Raji (cell line): Measurements from ENCODE around the gene PPM1A.
A peak's percentile ranks its signal among the peaks of the same experiment; 100 is the strongest.

Source experiments
- POLR2A ChIP-seq: IDR thresholded peaks from 2 replicates; pipeline ENCODE4 v1.6.1; 2011; ENCODE audit warnings: low read depth, low read length, control low read depth; ENCODE audit not compliant: insufficient read depth

Gene PPM1A

GRCh38 chr14:60317609-60318008, 68.6 kb downstream of the PPM1A start:
- TF ChIP-seq POLR2A: no peak

DNA sequence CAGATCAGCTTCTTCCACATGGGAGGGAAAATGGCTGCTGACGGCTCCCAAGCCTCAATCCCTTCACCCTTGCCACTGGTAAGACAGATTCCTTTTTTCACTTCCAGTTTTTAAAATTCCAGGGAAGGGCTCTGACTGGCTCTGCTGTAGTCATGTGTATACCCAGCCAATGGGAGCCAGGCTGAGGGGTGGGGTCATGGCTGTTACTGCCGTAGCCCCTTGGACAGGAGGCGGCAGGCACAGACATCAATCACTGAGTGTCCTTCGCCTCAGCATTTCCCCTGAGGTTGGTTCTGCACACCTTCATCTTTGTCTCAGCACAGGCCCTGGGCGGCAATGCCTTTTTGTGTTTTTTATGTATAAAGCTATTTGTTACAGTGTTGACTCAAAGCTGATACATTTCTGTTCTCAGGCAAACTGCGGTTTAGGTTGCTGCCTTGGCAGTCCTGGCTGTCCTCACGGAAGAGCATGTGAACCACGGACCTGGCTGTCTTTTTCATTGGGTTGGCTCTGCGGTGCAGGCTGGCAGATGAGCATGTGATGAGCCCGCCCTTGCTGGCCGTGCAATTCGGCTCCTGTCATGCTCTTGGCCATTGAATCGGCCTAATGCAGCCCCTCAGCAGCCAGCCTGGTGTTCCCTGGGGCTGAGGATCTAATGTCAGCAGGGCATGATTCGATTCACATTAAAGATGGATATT, 74.3 kb downstream of the PPM1A start:
- TF ChIP-seq POLR2A: no peak

DNA sequence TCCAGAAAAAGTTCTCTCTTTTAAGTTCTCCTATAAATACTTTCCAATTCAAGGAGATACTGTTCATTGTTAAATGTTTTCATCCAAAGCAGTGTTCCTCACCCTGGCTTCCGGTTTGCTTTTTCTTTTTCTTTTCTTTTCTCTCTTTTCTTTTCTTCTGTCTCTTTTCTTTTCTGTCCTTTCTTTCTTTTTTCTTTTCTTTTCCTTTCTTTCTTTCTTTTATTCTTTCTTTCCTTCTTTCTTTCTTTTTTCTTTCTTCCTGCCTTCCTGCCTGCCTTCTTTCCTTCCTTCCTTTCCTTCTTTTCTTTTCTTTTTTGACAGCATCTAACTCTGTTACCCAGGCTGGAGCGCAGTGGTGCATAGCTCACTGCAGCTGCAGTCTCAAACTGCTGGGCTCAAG, 75.8 kb downstream of the PPM1A start:
- no peak for TF ChIP-seq POLR2A

DNA sequence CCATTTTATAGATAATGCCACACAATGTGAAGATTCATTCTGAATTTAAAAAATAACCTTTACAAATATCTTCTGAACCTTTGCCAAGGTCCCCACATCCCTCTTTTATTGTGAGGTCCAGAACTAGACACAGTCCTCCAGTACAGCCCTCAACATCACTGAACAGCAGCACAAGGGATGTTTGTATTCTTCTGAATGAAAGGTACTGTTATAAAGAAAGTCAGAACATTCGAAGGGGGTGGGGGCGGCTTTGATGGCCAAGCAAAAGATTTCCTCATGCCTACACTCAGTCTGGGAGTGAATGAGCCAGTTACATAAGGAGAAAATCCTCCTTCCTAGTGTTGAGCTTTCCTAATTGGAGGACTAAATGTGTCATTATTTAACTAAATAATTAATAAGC, 77.3 kb downstream of the PPM1A start:
- no peak for TF ChIP-seq POLR2A

GRCh38 chr14:60327447-60328331, 78.7 kb downstream of the PPM1A start:
- TF ChIP-seq POLR2A: peak; percentile 90

DNA sequence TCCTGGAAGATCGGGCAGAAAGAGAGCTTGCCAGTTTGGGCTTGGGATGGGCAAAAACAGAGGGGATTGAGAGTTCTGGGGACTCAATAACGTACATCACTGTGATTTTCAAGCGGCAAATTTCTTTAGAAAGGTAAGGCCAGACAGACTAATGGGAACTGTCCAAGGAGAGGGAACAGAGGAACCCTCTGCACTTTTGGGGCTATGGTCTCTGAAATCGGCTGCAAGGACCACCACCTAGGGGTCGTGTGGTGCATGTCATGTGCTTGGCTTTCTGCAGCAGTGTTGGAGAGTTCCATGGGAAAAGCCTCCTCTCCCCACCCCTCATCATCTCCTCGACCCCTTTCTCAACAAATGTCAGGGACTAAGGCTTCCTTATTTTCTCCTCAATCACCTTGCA, 79.6 kb downstream of the PPM1A start:
- TF ChIP-seq POLR2A: no peak

DNA sequence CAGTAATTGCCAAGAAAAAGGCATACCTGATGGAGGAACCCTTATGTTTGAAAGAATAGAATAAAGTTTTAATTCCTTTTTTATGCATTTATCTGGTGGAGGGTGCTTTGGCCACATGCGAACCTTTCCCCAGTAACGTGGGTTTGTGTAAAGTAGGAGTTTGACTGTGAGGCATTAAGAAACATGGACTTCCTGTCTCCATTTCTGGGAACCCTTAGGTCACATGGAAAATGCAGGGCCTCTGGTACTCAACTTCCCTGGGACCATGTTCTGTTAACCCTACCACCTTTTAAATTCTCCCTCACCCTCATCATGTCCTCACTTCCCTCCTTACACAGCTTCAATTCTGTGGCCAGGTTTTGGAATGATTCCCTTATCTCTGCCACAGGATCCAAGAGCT, 80.3 kb downstream of the PPM1A start:
- no peak for TF ChIP-seq POLR2A

DNA sequence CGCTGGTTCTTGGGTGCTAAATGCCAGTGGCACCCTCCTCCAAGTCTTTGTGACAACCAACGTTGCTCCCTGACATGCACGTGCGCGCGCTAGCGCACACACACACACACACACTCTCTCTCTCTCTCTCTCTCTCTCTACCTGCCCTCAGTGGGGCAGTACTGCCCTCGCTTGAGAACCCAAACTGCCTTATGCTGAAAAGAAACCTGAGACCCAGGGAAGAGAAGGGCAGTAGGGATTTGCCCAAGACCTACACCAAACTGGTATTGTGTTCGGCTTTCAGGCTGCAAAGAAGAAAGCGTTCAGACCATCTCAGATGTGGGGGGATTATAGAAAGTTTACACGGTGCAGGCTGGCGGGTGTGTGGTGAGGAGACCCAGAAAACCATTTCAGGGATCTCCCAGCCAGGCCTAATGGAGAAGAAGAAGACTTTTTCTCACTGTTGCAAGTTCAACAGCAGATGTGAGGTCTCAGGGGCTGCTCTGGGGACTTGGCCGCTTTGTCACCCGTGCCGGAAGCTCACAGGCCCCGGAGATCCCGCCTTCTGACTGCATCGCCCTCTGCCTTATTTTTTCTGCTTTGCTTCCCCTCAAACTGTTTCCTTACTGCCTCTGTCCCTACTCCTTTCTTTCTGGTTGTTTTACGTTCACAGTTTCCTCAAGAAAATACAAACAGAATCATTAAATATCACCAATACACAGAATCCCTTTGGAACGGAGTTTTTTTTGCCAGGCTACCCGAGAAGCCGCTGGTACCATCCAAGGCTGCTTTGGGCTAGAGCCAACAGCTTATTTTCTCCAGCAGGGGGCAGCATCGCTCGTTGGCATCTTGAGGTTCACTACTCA, 82.4 kb downstream of the PPM1A start:
- peak; percentile 62; the same call in 1 of the 2 replicates for TF ChIP-seq POLR2A

- TF ChIP-seq POLR2A: no peak
These were observed 83.0 kb downstream of the PPM1A start for GRCh38 chr14:60332046-60332399.

- TF ChIP-seq POLR2A: no peak
These were observed 83.8 kb downstream of the PPM1A start for GRCh38 chr14:60332869-60333268.

GRCh38 chr14:60339571-60339970, 90.5 kb downstream of the PPM1A start:
- TF ChIP-seq POLR2A: no peak

- no peak for TF ChIP-seq POLR2A
These were observed 94.6 kb downstream of the PPM1A start for GRCh38 chr14:60343571-60344071.

- no peak for TF ChIP-seq POLR2A
These were observed 95.7 kb downstream of the PPM1A start for GRCh38 chr14:60344751-60345150.

DNA sequence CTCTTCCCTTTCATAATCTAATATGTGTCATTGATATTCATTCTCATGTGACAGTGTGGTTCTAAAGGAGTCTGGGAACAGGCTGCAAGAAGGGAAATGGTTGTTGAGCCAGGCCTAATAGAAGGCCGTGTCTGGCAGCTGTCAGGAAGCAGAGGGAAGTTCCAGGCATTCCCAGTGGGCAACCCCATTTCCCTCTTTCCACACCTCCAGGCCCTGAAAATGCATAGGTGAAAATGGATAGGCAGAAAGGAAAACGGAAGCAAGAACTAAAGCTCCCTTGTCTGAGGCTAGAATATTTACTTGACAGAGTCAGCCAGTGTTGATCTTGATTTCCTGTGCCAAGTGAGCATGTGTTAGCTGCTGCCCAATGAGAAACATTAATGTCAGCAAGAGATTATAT, 97.7 kb downstream of the PPM1A start:
- 0 out of 2 replicates have a peak, but pooled peaks have one; percentile 14 for TF ChIP-seq POLR2A

DNA sequence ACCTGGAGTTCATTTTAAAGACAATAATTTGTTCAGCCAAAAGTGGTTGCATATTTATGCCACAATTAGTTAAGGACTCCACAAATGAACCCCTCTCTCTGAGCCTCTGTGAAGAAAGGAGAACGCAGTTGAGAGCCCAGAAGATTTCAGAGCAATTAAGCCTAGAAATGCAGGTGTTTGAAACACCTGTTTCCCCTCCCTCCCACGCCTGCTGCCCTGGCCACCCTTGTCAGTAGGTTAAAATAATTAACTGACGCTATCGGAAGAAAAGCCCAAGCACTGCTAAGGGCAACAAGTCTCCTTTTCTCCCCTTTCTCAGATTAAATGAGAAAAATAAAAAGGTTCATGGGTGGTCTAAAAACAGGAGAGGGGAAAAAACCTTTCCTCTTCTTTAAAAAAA, 99.2 kb downstream of the PPM1A start:
- 0 out of 2 replicates have a peak, but pooled peaks have one; percentile 22 for TF ChIP-seq POLR2A
